Activated T-cell treated with anti-CD3 and anti-CD28 coated beads for 1 hour (primary cell): ENCODE data around the gene FAM171A1.
"Not testable (repeated sequence)": the region's sequence is repeated elsewhere in the genome, so short reads cannot be mapped to it uniquely, and the experiment has no call there.

Source experiments
- DNase-seq: peaks from one replicate; pipeline ENCODE4 v3.0.0-alpha.2; 2020; ENCODE audit warnings: low read depth

The FAM171A1 gene

GRCh38 chr10:15344876-15345285, 26.2 kb downstream of the FAM171A1 start:
- DNase-seq = no peak

- DNase-seq = no peak
Observed at GRCh38 chr10:15344256-15344875, 26.7 kb downstream of the FAM171A1 start.

- no peak for DNase-seq
Observed at GRCh38 chr10:15342970-15343369, 28.1 kb downstream of the FAM171A1 start.

GRCh38 chr10:15341502-15342128, 29.5 kb downstream of the FAM171A1 start:
- DNase-seq = no peak

GRCh38 chr10:15339892-15340291, 31.2 kb downstream of the FAM171A1 start:
- no peak for DNase-seq

- DNase-seq = not testable (repeated sequence)
Observed at GRCh38 chr10:15337441-15337923, 33.6 kb downstream of the FAM171A1 start.

GRCh38 chr10:15336211-15336610, 34.9 kb downstream of the FAM171A1 start:
- DNase-seq = no peak

- DNase-seq = no peak
Observed at GRCh38 chr10:15335508-15335907, 35.6 kb downstream of the FAM171A1 start.

GRCh38 chr10:15334650-15335323, 36.3 kb downstream of the FAM171A1 start:
- no peak for DNase-seq

- DNase-seq = no peak
Observed at GRCh38 chr10:15333909-15334649, 37.0 kb downstream of the FAM171A1 start.

- not testable (repeated sequence) for DNase-seq
Observed at GRCh38 chr10:15333181-15333580, 37.9 kb downstream of the FAM171A1 start.

GRCh38 chr10:15331461-15331860, 39.6 kb downstream of the FAM171A1 start:
- no peak for DNase-seq

GRCh38 chr10:15329437-15329836, 41.7 kb downstream of the FAM171A1 start:
- DNase-seq = no peak

GRCh38 chr10:15325944-15326284, 45.2 kb downstream of the FAM171A1 start:
- no peak for DNase-seq

GRCh38 chr10:15325243-15325943, 45.7 kb downstream of the FAM171A1 start:
- DNase-seq = no peak

GRCh38 chr10:15324611-15325010, 46.5 kb downstream of the FAM171A1 start:
- no peak for DNase-seq

GRCh38 chr10:15324113-15324512, 47.0 kb downstream of the FAM171A1 start:
- no peak for DNase-seq

GRCh38 chr10:15322356-15322755, 48.7 kb downstream of the FAM171A1 start:
- DNase-seq = no peak

GRCh38 chr10:15321431-15322341, 49.4 kb downstream of the FAM171A1 start:
- DNase-seq = no peak

GRCh38 chr10:15320522-15321203, 50.4 kb downstream of the FAM171A1 start:
- DNase-seq = no peak
